Measurements from ENCODE around the gene PLCG1. TPM values are rescaled to one million over a fixed set of nuclear protein-coding genes. Genes with fewer than 3 reads are reported as not detected.

Gene PLCG1
- total and polyA plus RNA-seq, 11 donors: 32.5 to 72.2 (median 52.8) TPM

DNA sequence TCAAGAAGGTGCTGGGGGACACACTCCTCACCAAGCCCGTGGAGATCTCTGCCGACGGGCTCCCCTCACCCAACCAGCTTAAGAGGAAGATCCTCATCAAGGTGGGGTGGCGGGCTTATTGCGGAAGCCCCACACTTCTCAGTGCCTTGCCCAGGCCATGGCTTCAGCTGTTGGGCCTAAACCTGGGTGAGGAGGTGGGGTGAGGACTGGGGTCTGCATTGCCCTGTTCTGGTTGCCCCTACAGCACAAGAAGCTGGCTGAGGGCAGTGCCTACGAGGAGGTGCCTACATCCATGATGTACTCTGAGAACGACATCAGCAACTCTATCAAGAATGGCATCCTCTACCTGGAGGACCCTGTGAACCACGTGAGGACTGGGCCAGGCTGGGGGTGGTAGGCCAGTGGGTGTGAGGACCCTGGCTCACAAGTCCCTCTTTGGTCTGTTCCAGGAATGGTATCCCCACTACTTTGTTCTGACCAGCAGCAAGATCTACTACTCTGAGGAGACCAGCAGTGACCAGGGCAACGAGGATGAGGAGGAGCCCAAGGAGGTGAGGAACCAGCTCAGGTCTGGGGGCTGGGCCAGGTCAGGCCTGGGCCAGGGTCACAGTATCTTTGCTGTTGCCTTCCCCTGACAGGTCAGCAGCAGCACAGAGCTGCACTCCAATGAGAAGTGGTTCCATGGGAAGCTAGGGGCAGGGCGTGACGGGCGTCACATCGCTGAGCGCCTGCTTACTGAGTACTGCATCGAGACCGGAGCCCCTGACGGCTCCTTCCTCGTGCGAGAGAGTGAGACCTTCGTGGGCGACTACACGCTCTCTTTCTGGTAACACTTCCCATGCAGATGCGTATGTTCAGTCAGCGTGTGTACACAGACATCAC lies 27.9 kb downstream of the PLCG1 start:
- no peak for TF ChIP-seq POLR2A (IDR thresholded peaks at IDR 0.05)
- TF ChIP-seq, protein P1, sequence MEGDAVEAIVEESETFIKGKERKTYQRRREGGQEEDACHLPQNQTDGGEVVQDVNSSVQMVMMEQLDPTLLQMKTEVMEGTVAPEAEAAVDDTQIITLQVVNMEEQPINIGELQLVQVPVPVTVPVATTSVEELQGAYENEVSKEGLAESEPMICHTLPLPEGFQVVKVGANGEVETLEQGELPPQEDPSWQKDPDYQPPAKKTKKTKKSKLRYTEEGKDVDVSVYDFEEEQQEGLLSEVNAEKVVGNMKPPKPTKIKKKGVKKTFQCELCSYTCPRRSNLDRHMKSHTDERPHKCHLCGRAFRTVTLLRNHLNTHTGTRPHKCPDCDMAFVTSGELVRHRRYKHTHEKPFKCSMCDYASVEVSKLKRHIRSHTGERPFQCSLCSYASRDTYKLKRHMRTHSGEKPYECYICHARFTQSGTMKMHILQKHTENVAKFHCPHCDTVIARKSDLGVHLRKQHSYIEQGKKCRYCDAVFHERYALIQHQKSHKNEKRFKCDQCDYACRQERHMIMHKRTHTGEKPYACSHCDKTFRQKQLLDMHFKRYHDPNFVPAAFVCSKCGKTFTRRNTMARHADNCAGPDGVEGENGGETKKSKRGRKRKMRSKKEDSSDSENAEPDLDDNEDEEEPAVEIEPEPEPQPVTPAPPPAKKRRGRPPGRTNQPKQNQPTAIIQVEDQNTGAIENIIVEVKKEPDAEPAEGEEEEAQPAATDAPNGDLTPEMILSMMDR (IDR thresholded peaks at IDR 0.05): no peak
- Histone ChIP-seq H3K9me3 (no peaks in the 10 kb centered on the region), H3K36me3 (peaks cover 4 to 97% (median 93%) of the 10 kb centered on the region in 9 donors), H3K27me3 (no peaks in the 10 kb centered on the region), H3K4me3 (no peak overlapping the region), H3K27ac (no peak overlapping the region), H3K4me1 (peaks cover 0 to 27% (median 10%) of the 10 kb centered on the region in 12 donors)
- ATAC-seq: no peak
- 89 to 93% (median 91%) methylated on average over 18 to 24 of the region's 24 CpGs for WGBS, 4 donors
- peak in 2 of 5 donors; percentile 18 for DNase-seq
- intact Hi-C loops (cut with DNase I): no loop called here

DNA sequence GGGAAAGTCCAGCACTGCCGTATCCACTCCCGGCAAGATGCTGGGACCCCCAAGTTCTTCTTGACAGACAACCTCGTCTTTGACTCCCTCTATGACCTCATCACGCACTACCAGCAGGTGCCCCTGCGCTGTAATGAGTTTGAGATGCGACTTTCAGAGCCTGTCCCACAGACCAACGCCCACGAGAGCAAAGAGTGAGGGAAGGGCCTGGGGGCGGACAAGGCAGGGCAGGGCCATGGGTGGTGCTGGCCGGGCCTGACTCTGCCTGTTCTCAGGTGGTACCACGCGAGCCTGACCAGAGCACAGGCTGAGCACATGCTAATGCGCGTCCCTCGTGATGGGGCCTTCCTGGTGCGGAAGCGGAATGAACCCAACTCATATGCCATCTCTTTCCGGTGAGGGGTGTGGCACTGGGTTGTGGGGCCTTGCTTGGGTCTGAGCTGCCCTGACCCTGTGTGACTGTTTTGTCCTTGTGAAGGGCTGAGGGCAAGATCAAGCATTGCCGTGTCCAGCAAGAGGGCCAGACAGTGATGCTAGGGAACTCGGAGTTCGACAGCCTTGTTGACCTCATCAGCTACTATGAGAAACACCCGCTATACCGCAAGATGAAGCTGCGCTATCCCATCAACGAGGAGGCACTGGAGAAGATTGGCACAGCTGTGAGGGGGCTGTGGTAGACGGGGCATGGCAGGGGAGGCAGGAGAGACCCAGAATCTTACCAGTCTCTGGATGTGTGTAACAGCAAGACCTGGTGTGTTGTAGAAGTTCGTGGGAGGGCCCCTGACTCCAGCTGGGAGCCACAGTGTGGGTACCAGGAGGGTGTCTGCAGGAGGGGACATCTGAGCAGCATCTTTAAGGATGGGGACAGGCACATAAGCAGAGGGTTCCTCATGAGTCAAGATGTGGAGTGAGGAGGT lies 29.1 kb downstream of the PLCG1 start:
- DNase-seq: peak in 2 of 5 donors; percentile 15 to 18
- ATAC-seq: no peak
- Histone ChIP-seq H3K27me3 (no peaks in the 10 kb centered on the region), H3K9me3 (no peaks in the 10 kb centered on the region), H3K4me1 (peaks cover 0 to 16% (median 7%) of the 10 kb centered on the region in 12 donors), H3K27ac (no peak overlapping the region), H3K36me3 (peaks cover 4 to 100% (median 93%) of the 10 kb centered on the region in 9 donors), H3K4me3 (no peak overlapping the region)
- intact Hi-C loops (cut with DNase I): no loop called here
- 91 to 93% (median 92%) methylated on average over 23 to 27 of the region's 27 CpGs for WGBS, 4 donors
- TF ChIP-seq, protein P1 (IDR thresholded peaks at IDR 0.05): no peak
- no peak for TF ChIP-seq POLR2A (IDR thresholded peaks at IDR 0.05)

DNA sequence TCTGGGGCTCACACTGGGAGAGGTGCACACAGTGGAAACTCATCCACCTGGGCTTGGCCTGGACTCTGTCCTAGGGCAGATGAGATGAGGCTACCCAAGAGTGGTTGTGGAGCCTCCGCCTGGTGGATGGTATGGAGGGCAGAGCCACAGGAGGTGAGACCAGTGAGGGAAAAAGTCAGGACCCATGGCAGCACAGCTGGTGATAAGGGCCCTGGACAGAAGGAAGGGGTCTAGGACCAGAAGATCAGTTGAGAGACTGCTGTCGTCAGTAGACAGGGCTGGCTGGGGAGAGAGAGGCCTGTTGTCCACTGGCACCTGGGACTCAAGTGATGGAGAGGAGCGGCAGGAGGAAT lies 29.8 kb downstream of the PLCG1 start:
- DNase-seq (peak in 2 of 5 donors; percentile 9 to 11), ATAC-seq (peak in 1 of 4 donors; percentile 3)
- WGBS, 4 donors: 89 to 92% (median 91%) methylated on average over 3 of the region's 3 CpGs
- Histone ChIP-seq H3K27me3 (no peaks in the 10 kb centered on the region), H3K4me1 (peaks cover 0 to 16% (median 7%) of the 10 kb centered on the region in 12 donors), H3K36me3 (peaks cover 4 to 100% (median 97%) of the 10 kb centered on the region in 9 donors), H3K9me3 (no peaks in the 10 kb centered on the region), H3K4me3 (no peak overlapping the region), H3K27ac (no peak overlapping the region)
- intact Hi-C loops (cut with DNase I): no loop called here
- no peak for TF ChIP-seq POLR2A (IDR thresholded peaks at IDR 0.05)
- TF ChIP-seq, protein P1 (IDR thresholded peaks at IDR 0.05): no peak
